GM04503 (cell line): Measurements from ENCODE around the gene CEP295NL.
"Not testable (repeated sequence)": the region's sequence is repeated elsewhere in the genome, so short reads cannot be mapped to it uniquely, and the experiment has no call there.

Experiments used
- DNase-seq: peaks from one replicate; pipeline ENCODE4 v3.0.0-alpha.2; 2012; ENCODE audit warnings: low read depth

The CEP295NL gene

DNA sequence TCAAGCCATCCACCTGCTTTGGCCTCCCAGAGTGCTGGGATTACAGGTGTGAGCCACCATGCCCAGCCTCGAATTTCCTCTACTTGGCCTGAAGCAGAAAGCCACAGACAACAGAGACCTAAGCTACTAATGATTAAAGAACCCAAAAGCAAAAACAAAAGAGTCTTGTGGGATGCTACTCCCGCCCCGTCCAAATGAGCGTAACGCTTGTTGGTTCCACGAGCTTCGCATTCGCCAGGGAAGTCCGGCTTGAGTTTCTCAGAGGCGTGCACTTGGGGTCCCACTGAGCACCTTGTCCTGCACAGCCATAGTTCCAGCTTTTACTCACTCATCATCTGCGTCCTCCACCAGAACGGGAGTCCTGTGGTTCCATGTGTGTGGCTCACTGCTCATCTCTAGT lies 16.0 kb downstream of the CEP295NL start:
- DNase-seq: no peak

DNA sequence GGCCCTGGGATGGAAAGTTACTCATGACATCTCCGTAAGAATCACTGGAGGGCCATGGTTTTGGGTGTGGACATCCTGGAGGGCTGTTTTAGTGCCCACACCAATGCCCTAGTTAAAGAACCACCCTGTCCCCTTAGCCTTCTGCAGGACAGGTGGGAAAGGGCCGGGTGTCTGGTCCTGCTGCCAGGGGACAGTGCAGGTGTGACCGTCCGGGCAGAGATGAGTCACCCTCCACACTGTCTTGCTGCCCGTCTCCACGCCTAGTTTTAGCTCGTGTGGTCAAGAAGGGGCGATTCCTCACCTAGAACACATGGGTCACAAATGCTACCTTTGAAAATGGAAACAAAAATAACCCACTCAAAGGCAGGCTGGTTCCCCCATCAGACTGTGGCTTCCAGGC lies 17.0 kb downstream of the CEP295NL start:
- no peak for DNase-seq

DNA sequence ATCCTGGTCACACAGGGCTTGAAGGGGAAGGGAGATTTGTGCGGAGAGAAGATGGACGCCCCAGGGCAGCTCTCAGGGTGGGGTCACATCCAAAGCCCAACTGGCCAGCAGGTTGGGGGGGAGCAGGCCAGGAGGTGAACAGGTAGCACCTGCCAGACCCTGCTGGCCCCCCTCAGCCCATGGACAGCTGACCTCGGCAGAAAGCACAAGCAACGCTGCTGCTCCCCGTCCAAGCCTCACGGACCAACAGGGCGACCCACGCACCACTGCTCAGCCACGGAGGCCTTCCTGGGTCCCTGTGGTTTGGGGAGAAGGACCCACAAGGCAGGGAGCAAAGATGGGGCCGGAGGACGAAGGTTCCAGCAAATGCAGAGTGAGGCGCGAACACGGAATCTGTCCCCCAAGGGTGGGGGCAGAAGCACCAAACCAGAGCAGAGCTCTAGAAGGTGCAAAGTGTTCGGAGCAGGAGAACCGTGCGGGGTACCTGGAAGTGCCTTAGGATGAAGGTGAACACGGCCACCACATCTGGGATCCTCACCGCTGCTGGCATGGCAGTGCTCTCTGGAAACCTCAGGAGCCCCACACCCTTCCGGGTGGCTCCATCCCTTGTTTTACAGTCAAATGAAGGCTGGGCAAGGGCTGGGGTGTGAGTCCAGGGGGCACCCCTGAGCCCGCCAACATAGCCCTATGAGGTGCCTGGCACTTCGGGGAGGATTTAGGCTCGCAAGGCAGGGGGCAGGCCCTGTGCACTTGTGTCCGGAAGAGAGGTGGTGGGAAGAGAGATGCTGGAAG lies 17.9 kb downstream of the CEP295NL start:
- DNase-seq: no peak

DNA sequence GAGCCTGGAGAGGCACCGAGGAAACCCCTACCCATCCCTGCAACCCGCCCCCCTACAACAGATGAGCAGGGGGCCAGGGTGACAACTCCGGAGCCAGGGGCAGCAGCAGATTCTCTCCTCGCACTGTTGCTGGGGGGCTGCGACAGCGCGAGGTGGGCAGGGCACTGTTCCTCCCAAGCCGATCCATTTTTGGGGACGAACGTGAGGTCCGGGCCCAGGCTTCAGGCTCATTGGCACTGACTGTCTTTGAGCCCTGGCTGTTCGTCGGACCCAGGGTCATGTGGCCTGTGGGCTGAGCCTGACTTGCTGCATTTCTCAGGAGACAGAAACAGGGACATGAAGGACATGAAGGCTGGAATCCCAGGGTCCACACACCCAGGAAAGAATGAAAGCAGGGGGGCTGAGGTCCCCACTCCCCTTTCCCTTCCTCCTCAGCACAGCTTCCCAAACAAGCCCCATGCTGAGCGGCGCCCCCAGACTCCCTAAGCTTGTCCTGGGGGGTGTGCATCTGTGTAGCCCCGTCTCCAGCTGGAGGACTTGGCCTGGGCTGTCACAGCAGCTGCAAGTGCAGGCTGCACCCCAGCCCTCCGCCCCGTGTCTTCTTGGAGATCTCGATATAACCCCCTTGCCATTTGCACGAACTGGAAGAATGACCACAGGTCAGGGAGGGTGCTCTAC lies 18.7 kb downstream of the CEP295NL start:
- DNase-seq: no peak

DNA sequence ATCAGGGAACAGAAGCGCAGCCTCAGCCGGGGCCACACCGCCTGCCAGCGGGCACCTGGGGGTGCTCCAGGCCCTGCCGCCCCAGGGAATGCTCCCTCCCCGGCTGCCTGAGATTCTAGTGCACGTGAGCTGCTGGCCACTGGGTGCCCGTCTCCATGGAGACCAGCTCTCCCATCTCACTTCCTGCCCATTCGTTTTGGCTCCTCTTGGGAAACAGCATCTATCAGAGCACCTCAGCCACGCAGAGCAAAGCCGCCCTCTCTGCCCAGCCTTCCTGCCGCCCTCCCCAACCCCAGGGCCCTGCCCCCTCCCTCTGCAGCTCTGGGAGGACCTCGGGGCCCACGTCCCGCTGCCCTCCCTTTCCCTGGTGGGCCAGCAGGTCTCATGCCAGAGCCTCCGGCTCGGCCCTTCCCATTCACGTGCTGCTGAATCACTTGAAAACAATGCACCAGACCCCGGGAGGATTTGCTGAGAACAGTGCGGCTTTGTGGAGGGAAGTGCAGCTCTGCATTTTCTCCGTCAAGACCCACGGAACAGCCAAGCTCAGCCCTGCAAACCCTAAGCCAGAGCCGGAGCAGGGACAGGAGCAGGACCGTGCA lies 19.4 kb downstream of the CEP295NL start:
- DNase-seq: peak; percentile 87

DNA sequence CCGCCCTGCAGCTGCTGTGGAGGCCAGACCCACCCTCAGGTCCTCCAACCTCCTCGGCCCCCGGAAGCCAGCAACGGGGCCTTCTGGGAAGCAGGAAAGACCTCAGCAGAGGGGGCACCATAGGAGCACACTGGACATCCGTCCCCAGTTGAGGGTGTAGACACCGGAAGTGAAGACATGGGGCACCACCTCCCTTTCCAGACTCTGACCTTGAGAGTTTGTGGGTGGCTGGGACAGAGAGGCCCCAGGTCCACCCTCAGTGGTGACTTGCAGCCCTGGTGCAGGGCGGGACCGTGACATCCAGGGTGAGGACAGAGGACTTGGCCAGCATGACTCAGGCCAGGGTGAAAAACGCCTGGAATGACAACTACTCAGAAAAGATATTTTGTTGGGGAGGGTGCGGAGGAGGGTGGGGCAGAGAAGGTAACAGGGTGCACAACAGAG lies 19.9 kb downstream of the CEP295NL start:
- DNase-seq: peak; percentile 89

DNA sequence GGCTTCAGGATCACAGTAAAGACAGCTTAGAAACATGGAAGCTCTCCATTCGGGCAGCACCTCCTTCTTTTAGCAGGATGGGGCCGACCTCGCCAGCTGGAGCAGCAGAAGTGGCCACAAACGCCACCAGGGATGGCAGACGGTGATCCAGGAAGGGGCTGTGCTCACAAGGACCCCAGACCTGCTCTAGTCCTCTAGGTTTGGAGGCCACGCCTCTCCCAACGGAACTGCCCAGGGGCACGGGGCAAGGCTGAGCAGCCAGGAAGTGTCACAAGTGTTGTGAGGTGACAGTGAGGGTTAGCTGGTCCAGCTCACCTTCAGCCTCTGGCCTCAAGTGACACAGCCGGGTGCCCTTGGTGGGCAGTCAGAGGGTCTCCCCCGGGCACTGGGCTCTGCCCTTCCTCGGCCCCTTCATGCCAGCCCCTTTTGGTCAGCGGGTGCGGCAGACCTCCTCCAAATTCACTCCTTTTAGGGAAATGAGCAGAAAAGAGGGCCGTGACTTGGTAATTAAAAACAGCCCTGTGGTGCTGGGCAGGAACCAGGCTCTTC lies 20.4 kb downstream of the CEP295NL start:
- no peak for DNase-seq

DNA sequence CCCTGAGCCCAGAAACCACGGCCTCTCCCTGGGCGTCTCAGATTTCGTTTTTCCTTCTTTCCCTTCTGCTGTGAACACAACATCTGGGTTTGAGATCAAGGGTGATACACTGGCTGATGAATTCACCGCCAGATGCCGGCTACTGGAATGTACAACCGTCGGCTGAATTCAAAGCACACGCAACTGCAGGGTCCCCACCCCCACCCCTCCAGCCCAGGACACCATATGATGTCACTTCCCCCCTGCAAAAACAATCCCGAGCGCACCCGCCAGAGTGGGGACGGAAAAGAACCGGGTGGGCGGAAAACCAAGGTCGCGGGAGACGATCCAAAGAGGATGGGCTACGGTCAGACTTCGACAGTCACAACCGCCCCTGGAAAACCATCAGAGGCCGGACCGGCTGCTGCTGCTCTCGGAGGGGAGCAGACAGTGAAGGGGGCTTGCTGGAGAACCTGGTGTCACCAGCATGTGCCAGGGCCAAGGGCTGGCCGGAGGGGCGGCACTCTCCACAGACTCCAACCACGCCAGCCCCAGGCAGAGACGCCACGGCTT lies 23.3 kb downstream of the CEP295NL start:
- peak; percentile 60 for DNase-seq

DNA sequence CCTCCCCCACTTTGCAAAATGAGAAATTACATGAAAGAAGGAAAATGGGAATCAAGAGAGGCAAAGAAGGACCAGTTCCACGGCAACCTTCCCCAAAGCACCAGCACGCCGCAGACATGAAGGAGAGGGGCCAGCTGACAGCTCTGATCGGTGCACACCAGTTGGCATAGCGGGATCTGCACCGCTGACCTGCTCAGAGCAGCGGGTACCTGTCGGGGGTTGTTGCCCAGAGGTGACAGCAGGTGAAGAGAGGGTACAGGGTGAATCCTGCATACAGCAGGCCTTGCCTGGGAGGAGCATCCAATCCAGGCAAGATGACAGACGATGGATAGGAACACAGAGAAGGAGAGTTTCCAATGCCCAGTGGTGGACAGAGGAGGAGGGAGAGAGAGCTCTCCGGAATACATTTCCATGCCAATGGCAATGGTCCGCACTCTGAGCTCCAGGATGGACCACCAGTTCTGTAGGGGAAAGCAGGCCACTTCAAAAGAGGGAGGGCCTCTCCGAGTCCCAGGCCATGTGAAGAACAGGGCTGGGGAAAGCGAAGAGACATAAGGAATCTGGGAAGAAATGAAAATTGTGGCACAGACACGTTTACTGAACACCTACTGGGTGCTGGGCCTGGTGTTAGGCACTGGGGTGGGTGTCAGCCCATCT lies 24.0 kb downstream of the CEP295NL start:
- DNase-seq: no peak

DNA sequence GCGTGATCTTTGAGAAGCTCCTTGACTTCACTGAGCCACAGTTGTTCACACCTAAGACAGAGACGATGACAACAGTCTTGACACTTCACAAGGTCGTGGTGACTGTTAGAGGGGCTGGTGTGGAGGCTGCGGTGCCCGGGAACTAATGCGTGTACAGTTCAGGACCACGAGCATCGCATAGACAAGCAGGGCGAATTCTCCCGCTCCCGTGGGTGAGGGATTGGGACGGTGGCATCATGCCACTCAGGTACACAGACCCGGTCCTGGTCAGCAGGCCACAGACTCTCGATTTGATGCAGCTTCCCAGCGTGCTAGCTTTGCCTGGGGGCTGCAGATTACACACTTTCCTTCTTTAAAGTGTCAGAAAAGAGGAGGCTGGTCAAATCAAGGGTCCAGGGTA lies 24.7 kb downstream of the CEP295NL start:
- no peak for DNase-seq

DNA sequence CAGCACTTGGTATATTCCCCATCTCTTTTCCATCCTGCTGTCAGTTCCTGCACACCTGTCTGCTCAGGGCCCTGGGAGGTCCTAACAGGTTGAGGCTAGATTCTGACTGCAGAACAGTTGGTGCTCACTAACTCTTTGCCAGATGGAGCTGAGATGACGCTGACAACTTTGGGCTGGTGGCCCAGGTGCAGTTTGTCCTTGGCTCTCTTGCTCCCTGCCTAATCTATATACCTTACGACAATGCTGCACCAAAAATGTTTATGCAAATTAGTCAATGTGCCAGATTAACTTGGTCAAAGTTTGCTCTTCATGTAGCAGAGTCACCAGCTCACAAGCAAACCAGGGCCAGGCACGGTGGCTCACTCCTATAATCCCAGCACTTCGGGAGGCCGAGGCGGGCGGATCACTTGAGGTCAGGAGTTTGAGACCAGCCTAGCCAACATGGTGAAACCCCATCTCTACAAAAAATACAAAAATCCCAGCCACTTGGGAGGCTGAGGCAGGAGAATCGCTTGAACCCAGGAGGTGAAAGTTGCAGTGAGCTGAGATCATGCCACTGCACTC lies 26.0 kb downstream of the CEP295NL start:
- not testable (repeated sequence) for DNase-seq

DNA sequence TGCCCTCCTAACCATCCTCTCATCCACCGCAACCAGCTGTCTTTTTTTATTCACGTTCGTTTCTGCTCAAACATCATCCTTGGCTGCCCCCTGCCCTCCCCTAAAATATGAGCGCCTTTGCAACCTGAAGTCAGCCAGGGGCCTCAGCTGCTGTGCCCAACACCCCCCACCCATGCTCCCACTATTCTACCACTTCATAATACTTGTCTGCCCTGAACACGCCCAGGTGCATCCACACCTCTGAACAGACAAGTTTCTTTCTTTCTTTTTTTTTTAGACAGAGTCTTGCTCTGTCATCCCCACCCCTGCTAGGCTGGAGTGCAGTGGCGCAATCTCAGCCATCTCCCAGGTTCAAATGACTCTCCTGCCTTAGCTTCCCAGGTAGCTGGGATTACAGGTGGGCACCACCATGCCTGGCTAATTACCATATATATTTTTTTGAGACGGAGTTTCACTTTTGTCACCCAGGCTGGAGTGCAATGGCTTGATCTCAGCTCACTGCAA lies 26.9 kb downstream of the CEP295NL start:
- no peak for DNase-seq

DNA sequence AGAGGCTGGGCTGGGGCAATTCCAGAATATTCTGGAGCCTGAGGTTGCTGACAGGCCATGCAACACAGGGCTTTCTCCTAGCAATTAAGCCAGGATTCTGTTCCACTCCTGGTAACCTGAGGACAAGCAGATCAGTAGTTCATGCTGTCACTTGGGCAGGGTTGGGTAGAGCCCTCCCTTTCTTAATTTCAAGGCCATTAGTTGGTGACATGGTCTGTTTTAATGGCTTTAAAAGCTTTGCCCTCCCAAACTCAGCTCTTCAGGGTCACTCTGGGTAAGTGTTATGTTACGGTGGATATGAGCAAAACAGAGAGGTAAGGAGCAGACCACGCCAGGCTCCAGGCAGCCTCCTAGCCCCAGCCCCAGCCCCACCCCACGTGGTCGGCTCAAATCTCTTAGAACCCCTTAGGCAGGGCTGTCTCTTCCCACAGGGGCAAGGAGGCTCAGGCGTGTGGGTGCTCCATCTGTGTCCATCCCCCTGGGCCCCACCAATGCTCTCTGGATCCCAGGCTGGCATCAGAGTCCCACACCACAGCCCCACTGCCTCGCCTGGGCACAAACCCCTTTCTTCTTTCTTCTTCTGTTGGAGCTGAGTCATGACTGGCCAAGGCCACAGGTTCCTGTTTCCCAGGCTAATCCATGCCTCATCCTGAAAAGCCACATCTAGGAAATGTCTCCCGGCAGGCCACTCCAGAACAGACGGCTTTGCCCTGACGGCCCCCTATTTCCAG lies 27.5 kb downstream of the CEP295NL start:
- no peak for DNase-seq

DNA sequence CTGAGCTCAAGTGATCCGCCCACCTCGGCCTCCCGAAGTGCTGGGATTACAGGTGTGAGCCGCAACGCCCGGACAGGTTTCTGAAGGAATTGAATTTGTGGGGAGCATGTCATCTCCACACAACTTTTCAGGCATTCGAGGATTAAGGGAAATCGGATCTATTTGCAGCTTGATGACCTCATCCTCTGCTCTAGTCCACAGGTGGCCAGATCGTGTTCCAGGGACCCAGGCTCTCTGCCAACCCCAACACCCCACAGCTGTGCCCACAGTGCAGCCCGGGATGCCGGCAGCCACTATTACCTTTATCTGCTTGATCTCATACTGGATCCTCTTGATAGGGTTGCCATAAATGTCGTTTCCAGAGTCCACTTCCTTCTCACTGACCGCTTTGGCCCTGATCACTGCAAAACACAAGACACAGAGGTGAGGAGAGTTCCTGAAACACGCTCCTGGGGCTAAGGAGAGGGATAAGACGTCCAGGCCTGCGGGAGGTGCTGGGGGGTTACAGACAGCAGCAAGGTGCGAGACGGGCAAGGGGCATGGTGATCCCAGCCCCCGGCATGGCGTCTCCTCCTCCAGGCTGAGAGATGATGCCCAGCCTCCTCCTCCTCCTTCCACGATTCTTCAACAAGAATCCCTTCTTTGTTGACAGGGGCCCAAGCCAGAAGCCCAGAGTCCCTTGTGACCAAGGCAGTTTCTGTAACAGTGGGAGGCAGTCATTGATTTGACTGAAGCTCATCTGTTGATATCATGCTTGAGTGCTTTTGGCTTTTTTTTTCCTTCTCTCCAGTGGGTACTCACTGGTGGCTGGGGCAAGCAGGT lies 29.3 kb downstream of the CEP295NL start:
- no peak for DNase-seq

DNA sequence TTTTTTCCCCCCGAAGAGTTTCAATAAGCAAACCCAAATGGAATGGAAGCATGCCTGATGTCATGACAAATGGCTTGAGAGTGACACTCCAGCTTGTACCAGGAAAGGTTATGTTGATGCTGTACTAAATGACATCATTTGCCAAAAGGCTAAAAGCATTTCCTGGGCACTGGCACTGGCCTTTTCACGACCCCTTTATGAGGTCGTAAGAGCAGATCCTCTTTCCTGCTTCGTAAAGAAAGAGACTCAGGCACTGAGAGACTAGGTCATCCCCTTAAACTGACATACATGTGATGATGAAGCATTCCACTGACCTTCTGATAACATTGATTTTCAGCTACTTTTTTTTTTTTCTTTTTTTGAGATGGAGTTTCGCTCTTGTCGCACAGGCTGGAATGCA lies 30.5 kb downstream of the CEP295NL start:
- DNase-seq: no peak

DNA sequence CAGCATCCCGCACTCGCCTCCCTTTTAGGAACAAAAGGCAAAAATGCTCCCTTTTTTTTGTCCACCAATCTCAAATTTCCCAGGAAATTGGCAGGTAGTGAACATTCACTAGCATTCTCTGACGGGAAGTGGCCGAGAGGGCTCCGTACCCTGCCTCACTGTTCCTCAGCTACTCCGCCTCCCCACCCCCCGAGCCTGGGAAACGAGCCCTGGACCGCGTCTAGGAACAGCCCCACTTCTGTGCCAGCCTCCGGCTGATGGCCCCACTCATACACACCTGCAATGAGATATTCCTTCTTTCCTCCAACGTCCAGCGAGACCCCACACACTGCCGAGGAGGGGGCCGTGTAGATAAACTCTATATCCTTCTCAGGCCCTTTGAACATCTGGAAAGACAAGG lies 32.4 kb downstream of the CEP295NL start:
- no peak for DNase-seq

DNA sequence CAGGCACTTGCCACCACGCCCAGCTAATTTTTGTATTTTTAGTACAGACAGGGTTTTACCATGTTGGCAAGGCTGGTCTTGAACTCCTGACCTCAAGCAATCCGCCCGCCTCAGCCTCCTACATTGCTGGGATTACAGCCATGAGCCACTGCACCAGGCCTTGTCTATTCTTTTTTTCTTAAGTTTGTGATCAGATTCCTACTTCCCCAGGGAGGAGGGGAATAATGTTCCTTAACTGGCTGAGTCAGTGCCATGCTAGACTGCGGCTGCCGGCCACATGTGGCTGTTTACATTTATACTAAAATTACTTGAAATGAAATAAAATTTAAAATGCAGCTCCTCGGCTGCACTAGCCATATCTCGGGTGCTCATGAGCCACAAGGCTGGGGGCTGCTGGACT lies 34.6 kb downstream of the CEP295NL start:
- DNase-seq: peak; percentile 62

DNA sequence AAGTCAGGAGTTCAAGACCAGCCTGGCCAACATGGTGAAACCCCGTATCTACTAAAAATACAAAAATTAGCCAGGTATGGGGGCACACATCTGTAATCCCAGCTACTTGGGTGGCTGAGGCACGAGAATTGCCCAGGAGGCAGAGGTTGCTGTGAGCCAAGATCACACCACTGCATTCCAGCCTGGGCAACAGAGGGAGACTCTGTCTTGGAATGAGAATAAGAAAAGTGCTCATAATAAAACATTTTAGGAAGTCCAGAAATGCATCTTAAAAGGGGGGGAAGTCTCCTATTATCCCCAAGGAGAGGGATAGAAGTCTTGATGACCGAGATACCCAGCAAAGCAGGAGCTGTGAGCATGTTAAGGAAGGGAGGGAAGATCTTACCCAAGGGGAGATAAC lies 36.0 kb downstream of the CEP295NL start:
- not testable (repeated sequence) for DNase-seq

DNA sequence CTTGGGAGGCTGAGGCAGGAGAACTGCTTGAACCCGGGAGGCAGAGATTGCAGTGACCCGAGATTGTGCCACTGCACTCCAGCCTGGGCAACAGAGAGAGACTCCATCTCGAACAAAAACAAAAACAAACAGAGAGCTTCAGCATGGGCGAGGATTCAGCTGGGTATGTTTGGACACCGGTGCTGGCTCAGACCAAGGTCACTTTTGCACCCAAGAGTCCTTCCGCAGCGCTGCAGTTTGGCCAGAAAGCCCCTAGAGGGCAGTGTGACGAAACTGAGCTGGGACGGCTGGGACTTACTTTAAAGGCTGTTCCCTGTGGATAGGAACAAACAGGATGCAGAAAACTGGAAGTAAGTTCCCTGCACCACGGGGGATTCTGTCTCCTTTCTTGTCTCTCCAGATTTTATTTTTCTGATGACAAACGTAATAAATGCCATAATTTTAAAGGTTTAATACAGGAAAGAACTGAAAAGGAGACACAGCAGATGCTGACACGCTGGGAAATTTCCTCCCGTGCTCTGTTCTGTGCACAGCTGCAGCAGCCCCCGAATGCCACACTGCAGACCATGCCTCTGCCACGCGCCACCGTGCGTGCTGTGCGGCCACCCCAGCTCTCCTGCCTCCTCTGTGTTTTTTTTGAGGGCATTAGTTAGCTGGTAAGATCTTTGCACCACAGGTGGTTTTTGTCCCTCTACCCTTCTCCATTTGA lies 37.2 kb downstream of the CEP295NL start:
- DNase-seq: no peak
